Measurements from ENCODE around the gene ZFR. TPM values are rescaled to one million over a fixed set of nuclear protein-coding genes. Genes with fewer than 3 reads are reported as not detected.

The ZFR gene
- total RNA-seq, 1 donor from 2014 or later = 131 TPM

DNA sequence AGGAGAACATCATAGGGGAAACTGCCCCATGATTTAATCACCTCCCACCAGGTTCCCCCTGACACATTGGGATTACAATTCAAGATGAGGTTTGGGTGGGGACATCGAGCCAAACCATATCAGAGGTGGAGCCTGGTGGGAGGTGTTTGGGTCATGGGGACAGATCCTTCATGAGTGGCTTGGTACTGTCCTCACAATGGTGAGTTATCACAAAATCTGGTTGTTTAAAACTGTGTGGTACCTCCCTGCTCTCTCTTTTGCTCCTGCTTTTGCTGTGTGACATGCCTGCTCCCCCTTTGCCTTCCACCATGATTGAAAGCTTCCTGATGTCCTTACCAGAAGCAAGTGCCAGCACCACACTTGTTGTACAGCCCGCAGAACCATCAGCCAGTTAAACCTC, 16.2 kb upstream of the ZFR start:
- no peak overlapping the region for H3K4me2 ChIP-seq
- H3K27me3 ChIP-seq = no peaks in the 10 kb centered on the region
- peaks cover 5% of the 10 kb centered on the region for H3K9me3 Mint-ChIP-seq
- H3K9ac ChIP-seq = no peak overlapping the region
- H3K36me3 Mint-ChIP-seq = no peaks in the 10 kb centered on the region
- no peaks in the 10 kb centered on the region for H3F3A ChIP-seq (ENCODE audit: low read depth)
- H3K79me2 ChIP-seq (ENCODE audit: low read depth) = no peaks in the 10 kb centered on the region
- no peak overlapping the region for H3K4me3 Mint-ChIP-seq
- no peaks in the 10 kb centered on the region for H3K4me1 ChIP-seq
- H3K9me3 ChIP-seq (ENCODE audit: low read depth) = no peaks in the 10 kb centered on the region
- peaks cover 5% of the 10 kb centered on the region for H3K27me3 Mint-ChIP-seq (ENCODE audit: insufficient read depth, low read depth)
- no peak overlapping the region for H2AFZ ChIP-seq (replicated peaks)
- no peaks in the 10 kb centered on the region for H3K4me1 Mint-ChIP-seq
- H3K4me3 ChIP-seq = no peak overlapping the region
- no peaks in the 10 kb centered on the region for H3K36me3 ChIP-seq
- no peak for DNase-seq (ENCODE audit: low spot score)
- H4K20me1 ChIP-seq (ENCODE audit: low read depth) = no peaks in the 10 kb centered on the region
- no peak overlapping the region for H3K27ac ChIP-seq
- no peak overlapping the region for H3K27ac Mint-ChIP-seq
- TF ChIP-seq EZH2 (IDR thresholded peaks at IDR 0.05) (no peak), EZH2phosphoT487 (IDR thresholded peaks at IDR 0.05) (no peak)
- TF ChIP-seq, protein P1, sequence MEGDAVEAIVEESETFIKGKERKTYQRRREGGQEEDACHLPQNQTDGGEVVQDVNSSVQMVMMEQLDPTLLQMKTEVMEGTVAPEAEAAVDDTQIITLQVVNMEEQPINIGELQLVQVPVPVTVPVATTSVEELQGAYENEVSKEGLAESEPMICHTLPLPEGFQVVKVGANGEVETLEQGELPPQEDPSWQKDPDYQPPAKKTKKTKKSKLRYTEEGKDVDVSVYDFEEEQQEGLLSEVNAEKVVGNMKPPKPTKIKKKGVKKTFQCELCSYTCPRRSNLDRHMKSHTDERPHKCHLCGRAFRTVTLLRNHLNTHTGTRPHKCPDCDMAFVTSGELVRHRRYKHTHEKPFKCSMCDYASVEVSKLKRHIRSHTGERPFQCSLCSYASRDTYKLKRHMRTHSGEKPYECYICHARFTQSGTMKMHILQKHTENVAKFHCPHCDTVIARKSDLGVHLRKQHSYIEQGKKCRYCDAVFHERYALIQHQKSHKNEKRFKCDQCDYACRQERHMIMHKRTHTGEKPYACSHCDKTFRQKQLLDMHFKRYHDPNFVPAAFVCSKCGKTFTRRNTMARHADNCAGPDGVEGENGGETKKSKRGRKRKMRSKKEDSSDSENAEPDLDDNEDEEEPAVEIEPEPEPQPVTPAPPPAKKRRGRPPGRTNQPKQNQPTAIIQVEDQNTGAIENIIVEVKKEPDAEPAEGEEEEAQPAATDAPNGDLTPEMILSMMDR (IDR thresholded peaks at IDR 0.05) = no peak

GRCh38 chr5:32458880-32459495, 14.4 kb upstream of the ZFR start:
- H3K4me1 ChIP-seq = no peaks in the 10 kb centered on the region
- no peak for DNase-seq (ENCODE audit: low spot score)
- H3K9ac ChIP-seq = no peak overlapping the region
- no peak overlapping the region for H3K4me2 ChIP-seq
- Mint-ChIP-seq H3K4me3 (no peak overlapping the region), H3K36me3 (no peaks in the 10 kb centered on the region), H3K27me3 (ENCODE audit: insufficient read depth, low read depth) (peaks cover 5% of the 10 kb centered on the region), H3K9me3 (peaks cover 8% of the 10 kb centered on the region), H3K27ac (no peak overlapping the region), H3K4me1 (no peaks in the 10 kb centered on the region)
- H3K27ac ChIP-seq = no peak overlapping the region
- no peaks in the 10 kb centered on the region for H3K9me3 ChIP-seq (ENCODE audit: low read depth)
- no peaks in the 10 kb centered on the region for H3F3A ChIP-seq (ENCODE audit: low read depth)
- H3K79me2 ChIP-seq (ENCODE audit: low read depth) = no peaks in the 10 kb centered on the region
- H3K36me3 ChIP-seq = no peaks in the 10 kb centered on the region
- TF ChIP-seq EZH2 (IDR thresholded peaks at IDR 0.05) (no peak), EZH2phosphoT487 (IDR thresholded peaks at IDR 0.05) (no peak)
- TF ChIP-seq, protein P1 (IDR thresholded peaks at IDR 0.05) = no peak
- no peaks in the 10 kb centered on the region for H3K27me3 ChIP-seq
- no peak overlapping the region for H3K4me3 ChIP-seq
- no peaks in the 10 kb centered on the region for H4K20me1 ChIP-seq (ENCODE audit: low read depth)
- H2AFZ ChIP-seq (replicated peaks) = no peak overlapping the region

DNA sequence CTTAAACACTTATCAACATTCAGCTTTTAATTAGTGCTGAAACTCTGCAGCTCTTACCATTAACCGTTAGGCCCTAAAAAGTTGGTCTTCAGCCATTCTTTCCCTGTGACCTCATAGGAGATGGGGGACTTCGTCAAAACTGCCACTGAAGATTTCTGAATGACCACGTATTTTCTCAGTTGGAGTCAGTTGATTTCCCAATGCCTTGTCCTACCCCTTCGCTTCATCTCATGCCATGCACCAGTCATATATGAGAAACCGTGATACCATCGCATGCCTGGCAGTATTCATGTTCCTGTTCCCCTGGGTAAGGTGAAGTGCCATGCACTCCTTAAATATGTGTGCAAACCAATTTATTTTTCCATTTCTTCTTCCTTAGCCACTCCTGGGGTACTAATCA, 10.8 kb upstream of the ZFR start:
- Mint-ChIP-seq H3K27ac (no peak overlapping the region), H3K36me3 (no peaks in the 10 kb centered on the region), H3K4me1 (no peaks in the 10 kb centered on the region), H3K27me3 (ENCODE audit: insufficient read depth, low read depth) (peaks cover 6% of the 10 kb centered on the region), H3K4me3 (no peak overlapping the region), H3K9me3 (peaks cover 8% of the 10 kb centered on the region)
- no peak for DNase-seq (ENCODE audit: low spot score)
- Histone ChIP-seq H3K9me3 (ENCODE audit: low read depth) (no peaks in the 10 kb centered on the region), H3F3A (ENCODE audit: low read depth) (no peaks in the 10 kb centered on the region), H3K4me3 (no peak overlapping the region), H2AFZ (replicated peaks) (no peak overlapping the region), H3K79me2 (ENCODE audit: low read depth) (no peaks in the 10 kb centered on the region), H3K4me1 (no peaks in the 10 kb centered on the region), H3K27ac (no peak overlapping the region), H4K20me1 (ENCODE audit: low read depth) (no peaks in the 10 kb centered on the region), H3K36me3 (no peaks in the 10 kb centered on the region), H3K4me2 (no peak overlapping the region), H3K9ac (no peak overlapping the region), H3K27me3 (no peaks in the 10 kb centered on the region)
- TF ChIP-seq, protein P1 (IDR thresholded peaks at IDR 0.05) = no peak
- TF ChIP-seq EZH2phosphoT487 (IDR thresholded peaks at IDR 0.05) (no peak), EZH2 (IDR thresholded peaks at IDR 0.05) (no peak)

Measured in neural progenitor cell (in vitro differentiated cells).